K562 (cell line): ENCODE data around the gene MYL12A. TPM values are rescaled to one million over a fixed set of nuclear protein-coding genes. Genes with fewer than 3 reads are reported as not detected.

Experiments used
- ATAC-seq: fragments of 200-7000 bp; cut with Tn5 transposase; 3 replicates; pipeline ENCODE4 v1.9.1; 2020; ENCODE audit warnings: moderate library complexity
- BruUV-seq: library from RNA; stranded (reverse); fragments of 400-500 nt; replicated peaks from 2 replicates; lab custom pipeline; 2021; lab: Mats Ljungman, UMichigan
- CTCF ChIA-PET: fragments of 300-600 bp; formaldehyde crosslinking; extraction: SDS; loops from one replicate; lab custom pipeline; 2021; ENCODE audit warnings: low intra/inter-chr PET ratio; lab: Yijun Ruan, JAX
- POLR2A ChIA-PET: fragments of 300-600, 350-650 bp; sonication (Branson Sonifier 250); formaldehyde crosslinking; extraction: SDS; loops from one replicate; lab custom pipeline; 2021; ENCODE audit warnings: antibody characterized with exemption, inconsistent platforms; lab: Yijun Ruan, JAX
- DNase-seq, 4 experiments: peaks; one replicate each; pipeline versions ENCODE4 v3.0.0 to v3.0.0-alpha.2; 2011 to 2018; ENCODE audit warnings: low spot score in 3 of 4, mixed read lengths in 3 of 4; ENCODE audit errors: extremely low read depth in 1 of 4
- FAIRE-seq: peaks from 2 replicates; lab custom pipeline; 2011; peaks lifted over from hg19 to GRCh38; lab: Jason Lieb, UNC
- H2AFZ ChIP-seq: 2 replicates; pipeline ENCODE4 v1.6.0; 2011; ENCODE audit warnings: low read depth, low read length, control low read depth, inconsistent platforms
- H3K27ac ChIP-seq: fragments of 200-600 bp; 3 replicates; pipeline ENCODE4 v1.8.0; 2011; ENCODE audit warnings: low read depth, mild to moderate bottlenecking, control low read depth, inconsistent platforms, low read length, moderate library complexity, mixed read lengths; ENCODE audit errors: extremely low read depth
- H3K27me3 ChIP-seq, 2 experiments: fragments of 300-600 bp in 1 of 2; 2 replicates in 1 of 2; 3 replicates in 1 of 2; pipeline versions ENCODE4 v1.6.0 to v1.8.0; 2011; ENCODE audit warnings: inconsistent platforms in 2 of 2, low read length in 2 of 2, mild to moderate bottlenecking in 1 of 2, mixed read lengths in 1 of 2, moderate library complexity in 1 of 2; ENCODE audit not compliant: control insufficient read depth in 2 of 2, insufficient read depth in 2 of 2
- H3K36me3 ChIP-seq: fragments of 300-600 bp; 3 replicates; pipeline ENCODE4 v1.8.0; 2011; ENCODE audit warnings: mild to moderate bottlenecking, low read length, inconsistent platforms; ENCODE audit not compliant: control insufficient read depth, insufficient read depth
- H3K4me1 ChIP-seq, 2 experiments: fragments of 200-600 bp in 1 of 2; replicated peaks in 1 of 2; 2 replicates in 1 of 2; 3 replicates in 1 of 2; pipeline versions ENCODE4 v1.5.1 to v1.8.0; 2011; ENCODE audit warnings: inconsistent platforms in 2 of 2, low read length in 2 of 2, mild to moderate bottlenecking in 1 of 2, mixed read lengths in 1 of 2, moderate library complexity in 1 of 2; ENCODE audit not compliant: control insufficient read depth in 2 of 2, insufficient read depth in 2 of 2
- H3K4me2 ChIP-seq: 2 replicates; pipeline ENCODE4 v1.6.1; 2011; ENCODE audit warnings: low read length, control low read depth, inconsistent platforms, mixed read lengths; ENCODE audit not compliant: insufficient read depth
- H3K4me3 ChIP-seq: fragments of 200-600 bp; sonication (generic), shearing (Covaris generic); 2 replicates; pipeline ENCODE4 v1.5.1; 2016; ENCODE audit warnings: control low read depth, inconsistent platforms
- H3K79me2 ChIP-seq: fragments of 200-600 bp; 3 replicates; pipeline ENCODE4 v1.8.0; 2011; ENCODE audit warnings: low read length, inconsistent platforms; ENCODE audit not compliant: control insufficient read depth, insufficient read depth
- H3K9ac ChIP-seq, 2 experiments: 2 replicates each; pipeline versions ENCODE4 v1.6.0 to v1.6.1; 2011; ENCODE audit warnings: low read depth in 2 of 2, low read length in 2 of 2, control low read depth in 1 of 2, inconsistent platforms in 1 of 2, mild to moderate bottlenecking in 1 of 2, mixed read lengths in 1 of 2; ENCODE audit not compliant: insufficient read depth in 1 of 2
- H3K9me1 ChIP-seq: one replicate; pipeline ENCODE4 v1.6.0; 2011; ENCODE audit warnings: inconsistent platforms, mild to moderate bottlenecking, low read length, moderate library complexity; ENCODE audit not compliant: control insufficient read depth, insufficient read depth
- H3K9me3 ChIP-seq: replicated peaks from 2 replicates; pipeline ENCODE4 v1.5.1; 2011; ENCODE audit warnings: low read depth, low read length, inconsistent platforms; ENCODE audit not compliant: control insufficient read depth, insufficient read depth
- H4K20me1 ChIP-seq: replicated peaks from 2 replicates; pipeline ENCODE4 v1.6.1; 2011; ENCODE audit warnings: low read length, inconsistent platforms, mixed read lengths; ENCODE audit not compliant: control insufficient read depth, insufficient read depth
- ATF1 ChIP-seq, 2 experiments: fragments of 450-650 bp in 1 of 2; IDR thresholded peaks; 2 replicates each; pipeline ENCODE4 v1.6.1; 2016; ENCODE audit warnings: missing compliant biosample characterization in 1 of 2, missing genetic modification characterization in 1 of 2
- EP400 ChIP-seq: fragments of 450-650 bp; IDR thresholded peaks from 2 replicates; pipeline ENCODE4 v1.6.1; 2017; ENCODE audit warnings: antibody characterized with exemption, mild to moderate bottlenecking, moderate library complexity
- L3MBTL2 ChIP-seq: fragments of 450-650 bp; IDR thresholded peaks from 2 replicates; pipeline ENCODE4 v1.6.1; 2016; ENCODE audit warnings: mild to moderate bottlenecking, moderate library complexity
- MYNN ChIP-seq, 2 experiments: sonication (generic); formaldehyde crosslinking in 1 of 2; IDR thresholded peaks; 2 replicates each; pipeline versions ENCODE4 v1.5.0 to v1.6.1; 2016 to 2020; ENCODE audit warnings: antibody characterized with exemption in 1 of 2, missing genetic modification reagents in 1 of 2
- NCOA6 ChIP-seq: fragments of 450-650 bp; IDR thresholded peaks from 2 replicates; pipeline ENCODE4 v1.6.1; 2017; ENCODE audit warnings: mild to moderate bottlenecking
- NR2C1 ChIP-seq, 2 experiments: fragments of 450-650 bp; IDR thresholded peaks; 2 replicates each; pipeline ENCODE4 v1.6.1; 2017; ENCODE audit warnings: mild to moderate bottlenecking in 2 of 2, antibody characterized with exemption in 1 of 2, inconsistent platforms in 1 of 2, missing compliant biosample characterization in 1 of 2, missing genetic modification characterization in 1 of 2
- POLR2H ChIP-seq: IDR thresholded peaks from 2 replicates; pipeline ENCODE4 v1.6.1; 2016; ENCODE audit warnings: missing genetic modification characterization, low read depth, mild to moderate bottlenecking, control low read depth, missing compliant biosample characterization, moderate library complexity
- RAD51 ChIP-seq: fragments of 450-650 bp; IDR thresholded peaks from 2 replicates; pipeline ENCODE4 v1.7.1; 2016; ENCODE audit warnings: low read depth, mild to moderate bottlenecking, borderline replicate concordance
- ZNF3 ChIP-seq: fragments of 250-450 bp; sonication (Bioruptor Pico); IDR thresholded peaks from 2 replicates; pipeline ENCODE4 v1.5.0; 2021; ENCODE audit warnings: mild to moderate bottlenecking, moderate library complexity
- ZNF384 ChIP-seq: IDR thresholded peaks from 2 replicates; pipeline ENCODE4 v1.6.1; 2012; ENCODE audit warnings: low read depth, low read length, improper control_type of control experiment
- WGBS: fragments of 100-300 bp; shearing (Covaris generic); methylation state at CpG from one replicate; pipeline ENCODE4 v1.1.6; 2016; ENCODE audit warnings: low coverage, mixed read lengths; ENCODE audit not compliant: insufficient coverage; ENCODE audit errors: missing lambda C conversion rate; 5-methylcytosine and 5-hydroxymethylcytosine counted together
- in situ Hi-C: fragments of 300-500 bp; cut with MboI; formaldehyde crosslinking; loops from 4 replicates; pipeline ENCODE4 v1.15.0; 2018; ENCODE audit warnings: inconsistent platforms, mixed read lengths
- intact Hi-C: fragments of 100-400 bp; cut with micrococcal nuclease; formaldehyde crosslinking; loops from 2 replicates; pipeline ENCODE4 v1.14.2; 2022
- polyA plus RNA-seq, 8 experiments: library from polyadenylated mRNA; depleted of rRNA in 4 of 8; stranded (reverse) in 5 of 8; unstranded in 3 of 8; fragments of >200 nt; fragmentation: Nextera tagmentation in 2 of 8; fragmentation: Illumina TruSeq in 1 of 8; extraction: Ambion mirVana in 2 of 8; extraction: Trizol in 1 of 8; gene quantifications; 2 replicates each; pipeline versions ENCODE4 v1.2.1 to v1.2.3, GENCODE V29; 2011 to 2014; ENCODE audit warnings: inconsistent platforms in 1 of 8, missing spikeins in 1 of 8
- total RNA-seq, 7 experiments: library from RNA; depleted of rRNA in 6 of 7; stranded (reverse); fragments of >200 nt in 6 of 7; fragmentation: Illumina TruSeq in 2 of 7; extraction: Trizol in 2 of 7; gene quantifications; 2 replicates each; pipeline versions ENCODE4 v1.2.1 to v1.2.3, GENCODE V29; 2011 to 2021; ENCODE audit warnings: low replicate concordance in 1 of 7
- TF ChIP-seq, protein P1 (sequence below): fragments of 450-650 bp; IDR thresholded peaks from 2 replicates; pipeline ENCODE4 v1.6.1; 2014; ENCODE audit warnings: low read depth, mild to moderate bottlenecking, moderate library complexity, borderline replicate concordance
- TF ChIP-seq, protein P2 (sequence below): sonication (generic); formaldehyde crosslinking; IDR thresholded peaks from 2 replicates; pipeline ENCODE4 v1.5.0; 2020; ENCODE audit warnings: missing genetic modification reagents
- TF ChIP-seq, protein P3 (sequence below): fragments of 450-650 bp; IDR thresholded peaks from 2 replicates; pipeline ENCODE4 v1.6.1; 2017; ENCODE audit warnings: antibody characterized with exemption, mild to moderate bottlenecking

The MYL12A gene
- total and polyA plus RNA-seq, 9 of the 15 experiments (the other 6 are each of a cell fraction or from before 2014, with no cell fraction given) = 308 to 1,031 (median 559) TPM

DNA sequence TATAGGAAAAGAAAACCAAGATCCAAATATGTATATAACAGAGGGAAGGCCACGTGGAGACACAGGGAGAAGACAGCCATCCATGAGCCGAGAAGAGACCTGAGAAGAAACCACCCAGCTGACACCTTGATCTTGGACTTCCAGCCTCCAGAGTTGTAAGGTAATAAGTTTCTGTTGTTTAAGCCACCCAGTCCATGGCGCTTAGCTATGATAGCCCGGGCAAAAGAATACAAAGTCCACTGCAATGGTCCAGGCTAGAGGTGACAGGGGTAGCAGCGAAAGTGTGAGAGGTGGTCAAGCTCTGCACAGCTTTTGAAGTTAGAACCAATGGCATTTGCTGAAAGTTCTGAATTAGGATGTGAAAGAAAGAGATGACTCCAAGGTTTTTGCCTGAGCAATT, 30.6 kb upstream of the MYL12A start (continued):
- TF ChIP-seq NR2C1 (IDR thresholded peaks at IDR 0.05) (no peak), NR2C1 (tag; IDR thresholded peaks at IDR 0.05) (no peak)

DNA sequence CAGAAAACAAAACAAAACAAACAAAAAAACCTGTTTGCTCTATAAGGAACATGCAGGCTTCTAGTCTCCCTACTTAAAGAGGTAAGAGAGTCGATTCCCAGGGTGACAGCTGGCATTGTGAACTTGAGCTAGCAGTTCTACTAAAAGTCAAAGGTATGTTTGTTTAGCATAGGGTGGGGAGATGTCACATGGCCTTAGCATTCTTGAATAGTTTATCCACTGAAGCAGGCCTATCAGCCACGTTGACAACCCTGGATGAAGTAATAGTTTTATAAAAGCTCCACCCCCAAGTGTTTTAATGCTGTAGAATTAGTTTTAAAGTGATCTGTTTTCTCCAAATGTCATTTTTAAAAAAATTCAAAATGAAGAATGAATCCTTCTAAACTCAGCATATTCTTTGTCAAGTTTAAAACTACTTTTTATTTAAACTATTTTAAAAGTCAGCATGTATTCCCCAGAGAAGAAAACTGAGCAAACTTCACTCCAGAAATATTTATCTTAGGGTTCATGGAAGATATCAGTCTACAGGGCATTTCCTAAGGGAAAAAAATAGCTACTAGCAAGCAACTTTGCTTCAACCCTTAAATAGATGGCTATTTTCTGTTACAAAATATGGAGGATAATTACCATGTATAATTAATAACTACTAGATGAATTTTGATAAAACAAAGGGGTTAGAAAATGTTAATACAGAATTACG, 29.5 kb upstream of the MYL12A start:
- Histone ChIP-seq H3K27ac (peak overlapping the region; percentile 32; the same call in 1 of the 3 replicates), H3K4me2 (no peak overlapping the region)
- intact Hi-C loops = no loop called here
- TF ChIP-seq EP400 (peak; percentile 37; the same call in 1 of the 2 replicates), RAD51 (peak; percentile 71), ATF1 (CRISPR knock-in tag; IDR thresholded peaks at IDR 0.05) (no peak), ATF1 (tag; IDR thresholded peaks at IDR 0.05) (peak; percentile 38; the same call in 1 of the 2 replicates), NCOA6 (no peak), ZNF384 (no peak), L3MBTL2 (peak; percentile 59; the same call in 1 of the 2 replicates), ZNF3 (CRISPR knock-in tag) (no peak), POLR2H (tag) (0 out of 2 replicates have a peak, but pooled peaks have one; percentile 52), MYNN (IDR thresholded peaks at IDR 0.05) (no peak), MYNN (CRISPR knock-in tag; IDR thresholded peaks at IDR 0.05) (no peak)
- TF ChIP-seq, protein P1, sequence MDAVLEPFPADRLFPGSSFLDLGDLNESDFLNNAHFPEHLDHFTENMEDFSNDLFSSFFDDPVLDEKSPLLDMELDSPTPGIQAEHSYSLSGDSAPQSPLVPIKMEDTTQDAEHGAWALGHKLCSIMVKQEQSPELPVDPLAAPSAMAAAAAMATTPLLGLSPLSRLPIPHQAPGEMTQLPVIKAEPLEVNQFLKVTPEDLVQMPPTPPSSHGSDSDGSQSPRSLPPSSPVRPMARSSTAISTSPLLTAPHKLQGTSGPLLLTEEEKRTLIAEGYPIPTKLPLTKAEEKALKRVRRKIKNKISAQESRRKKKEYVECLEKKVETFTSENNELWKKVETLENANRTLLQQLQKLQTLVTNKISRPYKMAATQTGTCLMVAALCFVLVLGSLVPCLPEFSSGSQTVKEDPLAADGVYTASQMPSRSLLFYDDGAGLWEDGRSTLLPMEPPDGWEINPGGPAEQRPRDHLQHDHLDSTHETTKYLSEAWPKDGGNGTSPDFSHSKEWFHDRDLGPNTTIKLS = peak; percentile 43; the same call in 1 of the 2 replicates
- TF ChIP-seq, protein P2, sequence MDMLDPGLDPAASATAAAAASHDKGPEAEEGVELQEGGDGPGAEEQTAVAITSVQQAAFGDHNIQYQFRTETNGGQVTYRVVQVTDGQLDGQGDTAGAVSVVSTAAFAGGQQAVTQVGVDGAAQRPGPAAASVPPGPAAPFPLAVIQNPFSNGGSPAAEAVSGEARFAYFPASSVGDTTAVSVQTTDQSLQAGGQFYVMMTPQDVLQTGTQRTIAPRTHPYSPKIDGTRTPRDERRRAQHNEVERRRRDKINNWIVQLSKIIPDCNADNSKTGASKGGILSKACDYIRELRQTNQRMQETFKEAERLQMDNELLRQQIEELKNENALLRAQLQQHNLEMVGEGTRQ (CRISPR knock-in tag) = peak; percentile 57
- TF ChIP-seq, protein P3, sequence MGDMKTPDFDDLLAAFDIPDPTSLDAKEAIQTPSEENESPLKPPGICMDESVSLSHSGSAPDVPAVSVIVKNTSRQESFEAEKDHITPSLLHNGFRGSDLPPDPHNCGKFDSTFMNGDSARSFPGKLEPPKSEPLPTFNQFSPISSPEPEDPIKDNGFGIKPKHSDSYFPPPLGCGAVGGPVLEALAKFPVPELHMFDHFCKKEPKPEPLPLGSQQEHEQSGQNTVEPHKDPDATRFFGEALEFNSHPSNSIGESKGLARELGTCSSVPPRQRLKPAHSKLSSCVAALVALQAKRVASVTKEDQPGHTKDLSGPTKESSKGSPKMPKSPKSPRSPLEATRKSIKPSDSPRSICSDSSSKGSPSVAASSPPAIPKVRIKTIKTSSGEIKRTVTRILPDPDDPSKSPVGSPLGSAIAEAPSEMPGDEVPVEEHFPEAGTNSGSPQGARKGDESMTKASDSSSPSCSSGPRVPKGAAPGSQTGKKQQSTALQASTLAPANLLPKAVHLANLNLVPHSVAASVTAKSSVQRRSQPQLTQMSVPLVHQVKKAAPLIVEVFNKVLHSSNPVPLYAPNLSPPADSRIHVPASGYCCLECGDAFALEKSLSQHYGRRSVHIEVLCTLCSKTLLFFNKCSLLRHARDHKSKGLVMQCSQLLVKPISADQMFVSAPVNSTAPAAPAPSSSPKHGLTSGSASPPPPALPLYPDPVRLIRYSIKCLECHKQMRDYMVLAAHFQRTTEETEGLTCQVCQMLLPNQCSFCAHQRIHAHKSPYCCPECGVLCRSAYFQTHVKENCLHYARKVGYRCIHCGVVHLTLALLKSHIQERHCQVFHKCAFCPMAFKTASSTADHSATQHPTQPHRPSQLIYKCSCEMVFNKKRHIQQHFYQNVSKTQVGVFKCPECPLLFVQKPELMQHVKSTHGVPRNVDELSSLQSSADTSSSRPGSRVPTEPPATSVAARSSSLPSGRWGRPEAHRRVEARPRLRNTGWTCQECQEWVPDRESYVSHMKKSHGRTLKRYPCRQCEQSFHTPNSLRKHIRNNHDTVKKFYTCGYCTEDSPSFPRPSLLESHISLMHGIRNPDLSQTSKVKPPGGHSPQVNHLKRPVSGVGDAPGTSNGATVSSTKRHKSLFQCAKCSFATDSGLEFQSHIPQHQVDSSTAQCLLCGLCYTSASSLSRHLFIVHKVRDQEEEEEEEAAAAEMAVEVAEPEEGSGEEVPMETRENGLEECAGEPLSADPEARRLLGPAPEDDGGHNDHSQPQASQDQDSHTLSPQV = peak; percentile 64

More for the DNA sequence above, 29.5 kb upstream of the MYL12A start:
- Histone ChIP-seq H3K4me3 (no peak overlapping the region), H3K4me1 (peaks cover 12 to 21% of the 10 kb centered on the region in 2 experiments), H3K79me2 (no peaks in the 10 kb centered on the region), H3K9ac (no peak overlapping the region), H4K20me1 (no peaks in the 10 kb centered on the region), H3K9me1 (no peaks in the 10 kb centered on the region), H2AFZ (peak overlapping the region; percentile 85), H3K27me3 (no peaks in the 10 kb centered on the region), H3K9me3 (no peaks in the 10 kb centered on the region), H3K36me3 (no peaks in the 10 kb centered on the region)
- in situ Hi-C loops = no loop called here
- POLR2A ChIA-PET = interaction anchor here (1.1 kb wide), 1 partner anchor 30 kb away, joined by 3 read pairs; the partner anchor contains the start of gene MYL12A
- 25% methylated on average over 3 of the region's 3 CpGs for WGBS
- DNase-seq = peak; percentile 31 to 57 (median 44)
- peak; percentile 66 for FAIRE-seq
- ATAC-seq = peak; percentile 76
- CTCF ChIA-PET = no interaction called here
- BruUV-seq = no TSS peak
